HG03558 (cell line): ENCODE data around the gene CFAP58.

Experiments used
- ATAC-seq: cut with Tn5 transposase; IDR thresholded peaks from one replicate; pipeline ENCODE4 v1.9.1; 2021; ENCODE audit warnings: moderate number of reproducible peaks; ENCODE audit not compliant: unreplicated experiment; ENCODE audit errors: extremely low read depth

The CFAP58 gene

GRCh38 chr10:104333032-104333727 is 20.5 kb upstream of the CFAP58 start:
- no peak for ATAC-seq

GRCh38 chr10:104333728-104334373 is 19.8 kb upstream of the CFAP58 start:
- ATAC-seq, result no peak

GRCh38 chr10:104334561-104334960 is 19.1 kb upstream of the CFAP58 start:
- no peak for ATAC-seq

- ATAC-seq, result no peak
These were observed 18.5 kb upstream of the CFAP58 start for GRCh38 chr10:104334965-104335650.

- no peak for ATAC-seq
These were observed 16.7 kb upstream of the CFAP58 start for GRCh38 chr10:104336821-104337467.

GRCh38 chr10:104337521-104337984 is 16.1 kb upstream of the CFAP58 start:
- peak; percentile 23 for ATAC-seq

- ATAC-seq, result peak; percentile 53
These were observed 15.5 kb upstream of the CFAP58 start, which contains the start of gene ITPRIP for GRCh38 chr10:104337985-104338735. Gene ITPRIP, minus strand, starts transcription at chr10:104338465. Its CDS starts 22,414 bp downstream, at chr10:104316051.

- ATAC-seq, result no peak
These were observed 14.0 kb upstream of the CFAP58 start for GRCh38 chr10:104339469-104340110.

- no peak for ATAC-seq
These were observed 13.5 kb upstream of the CFAP58 start for GRCh38 chr10:104340111-104340526.

- ATAC-seq, result no peak
These were observed 13.0 kb upstream of the CFAP58 start for GRCh38 chr10:104340641-104341040.

GRCh38 chr10:104342941-104343411 is 10.7 kb upstream of the CFAP58 start:
- no peak for ATAC-seq

GRCh38 chr10:104344219-104344618 is 9.4 kb upstream of the CFAP58 start:
- ATAC-seq, result no peak

GRCh38 chr10:104345515-104345914 is 8.1 kb upstream of the CFAP58 start:
- ATAC-seq, result no peak

- ATAC-seq, result no peak
These were observed 7.7 kb upstream of the CFAP58 start for GRCh38 chr10:104345941-104346340.

GRCh38 chr10:104347295-104348045 is 6.2 kb upstream of the CFAP58 start:
- no peak for ATAC-seq

- ATAC-seq, result no peak
These were observed 5.0 kb upstream of the CFAP58 start for GRCh38 chr10:104348601-104349000.

- peak; percentile 30 for ATAC-seq
These were observed 4.0 kb upstream of the CFAP58 start for GRCh38 chr10:104349623-104350126.

GRCh38 chr10:104350127-104350635 is 3.5 kb upstream of the CFAP58 start:
- ATAC-seq, result peak; percentile 29
